MM.1S (cell line): ENCODE measurements around the gene ENOX1.

Source experiments
- CTCF ChIP-seq: fragments of 300-600 bp; sonication (generic); IDR thresholded peaks from 2 replicates; pipeline ENCODE4 v1.5.1; 2016; ENCODE audit warnings: antibody characterized with exemption, low read length, mixed read lengths
- EZH2 ChIP-seq: fragments of 300-600 bp; sonication (generic); optimal IDR thresholded peaks from 2 replicates; pipeline ENCODE3; 2017; ENCODE audit warnings: low read depth, mild to moderate bottlenecking, antibody characterized with exemption, low read length, mixed read lengths
- EZH2phosphoT487 ChIP-seq: fragments of 300-600 bp; sonication (generic); IDR thresholded peaks from 2 replicates; pipeline ENCODE4 v1.6.1; 2018; ENCODE audit warnings: antibody characterized with exemption, low read length

DNA sequence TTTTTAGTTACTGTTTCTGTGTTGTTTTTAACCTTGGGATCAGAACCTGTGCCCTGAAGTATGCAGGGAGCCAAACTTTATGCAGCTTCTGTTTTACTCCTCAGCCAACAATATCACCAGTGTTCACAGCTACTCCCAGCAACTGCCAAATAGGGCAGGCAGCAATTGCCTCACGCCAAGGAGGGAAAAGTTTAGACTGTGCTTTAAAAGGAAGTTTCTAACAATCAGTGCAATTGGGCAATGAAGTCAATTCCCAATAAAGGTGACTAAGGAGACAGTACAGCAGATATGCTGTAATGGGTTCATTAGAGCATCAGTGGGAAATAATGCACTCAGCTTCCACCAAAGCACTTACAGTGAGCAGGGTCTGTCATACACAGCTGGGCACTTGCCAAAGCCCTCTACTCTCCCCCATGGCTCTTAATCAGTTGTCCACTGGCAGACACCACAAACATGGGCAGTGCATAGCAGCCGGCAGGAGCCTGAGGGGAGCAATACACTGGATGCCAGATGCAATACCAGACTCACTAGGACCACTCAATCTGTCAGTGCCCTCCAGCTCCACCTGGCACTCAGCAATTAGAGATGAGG is 19.3 kb downstream of the ENOX1 start:
- no peak for TF ChIP-seq CTCF
- TF ChIP-seq EZH2 = no peak
- TF ChIP-seq EZH2phosphoT487 = no peak
